IMR-90 (cell line): ENCODE measurements around the gene EIF4B. TPM values are rescaled to one million over a fixed set of nuclear protein-coding genes. Genes with fewer than 3 reads are reported as not detected.

Source experiments
- ATAC-seq: fragments of 200-7000 bp; cut with Tn5 transposase; 2 replicates; pipeline ENCODE4 v1.9.1; 2020; ENCODE audit warnings: low read depth, mild to moderate bottlenecking, moderate library complexity
- BruUV-seq: library from RNA; stranded (reverse); fragments of 400-500 nt; replicated peaks from 2 replicates; lab custom pipeline; 2021; lab: Mats Ljungman, UMichigan
- CTCF ChIA-PET: fragments of 300-600 bp; formaldehyde crosslinking; extraction: SDS; loops from one replicate; lab custom pipeline; 2021; ENCODE audit warnings: antibody characterized with exemption; lab: Yijun Ruan, JAX
- POLR2A ChIA-PET: fragments of 300-600 bp; sonication (Branson Sonifier 250); formaldehyde crosslinking; loops from one replicate; lab custom pipeline; 2022; ENCODE audit warnings: antibody characterized with exemption; ENCODE audit not compliant: unreplicated experiment; lab: Charles Lee
- DNase-seq: peaks from one replicate; pipeline ENCODE4 v3.0.0; 2013
- H2AFZ ChIP-seq: replicated peaks from 2 replicates; pipeline ENCODE3; 2013; ENCODE audit warnings: low read length, mild to moderate bottlenecking; ENCODE audit not compliant: poor library complexity
- H2AK5ac ChIP-seq: 2 replicates; pipeline ENCODE4 v1.6.1; 2013; ENCODE audit warnings: low read depth, low read length, inconsistent platforms
- H2AK9ac ChIP-seq: replicated peaks from 2 replicates; pipeline ENCODE3; 2013; ENCODE audit warnings: mild to moderate bottlenecking, low read depth, low read length, moderate library complexity; ENCODE audit not compliant: poor library complexity
- H2BK120ac ChIP-seq: 2 replicates; pipeline ENCODE4 v1.6.1; 2013; ENCODE audit warnings: low read depth, low read length, inconsistent platforms
- H2BK15ac ChIP-seq: 3 replicates; pipeline ENCODE4 v1.6.1; 2013; ENCODE audit warnings: low read depth, low read length, inconsistent platforms
- H2BK20ac ChIP-seq: 2 replicates; pipeline ENCODE4 v1.6.1; 2013; ENCODE audit warnings: low read depth, mild to moderate bottlenecking, inconsistent platforms, low read length, moderate library complexity
- H2BK5ac ChIP-seq: 2 replicates; pipeline ENCODE4 v1.6.1; 2013; ENCODE audit warnings: mild to moderate bottlenecking, low read depth, low read length, inconsistent platforms; ENCODE audit not compliant: poor library complexity, severe bottlenecking
- H3K14ac ChIP-seq: replicated peaks from 2 replicates; pipeline ENCODE4 v1.6.1; 2013; ENCODE audit warnings: low read depth, low read length, inconsistent platforms
- H3K18ac ChIP-seq: 2 replicates; pipeline ENCODE4 v1.6.1; 2013; ENCODE audit warnings: low read depth, low read length, control low read depth
- H3K23ac ChIP-seq: 2 replicates; pipeline ENCODE4 v1.6.1; 2013; ENCODE audit warnings: low read depth, low read length, inconsistent platforms
- H3K27ac ChIP-seq: 2 replicates; pipeline ENCODE4 v1.5.1; 2013; ENCODE audit warnings: mild to moderate bottlenecking, control low read depth, low read length; ENCODE audit not compliant: insufficient read depth
- H3K27me3 ChIP-seq: 2 replicates; pipeline ENCODE4 v1.6.1; 2013; ENCODE audit warnings: low read length; ENCODE audit not compliant: control insufficient read depth, insufficient read depth
- H3K36me3 ChIP-seq: 2 replicates; pipeline ENCODE4 v1.6.1; 2013; ENCODE audit warnings: low read length, mixed read lengths; ENCODE audit not compliant: control insufficient read depth, insufficient read depth
- H3K4ac ChIP-seq: 2 replicates; pipeline ENCODE4 v1.6.1; 2013; ENCODE audit warnings: low read depth, low read length, inconsistent platforms
- H3K4me1 ChIP-seq: 2 replicates; pipeline ENCODE4 v1.6.1; 2013; ENCODE audit warnings: low read length, mixed read lengths; ENCODE audit not compliant: control insufficient read depth, insufficient read depth
- H3K4me2 ChIP-seq: 2 replicates; pipeline ENCODE4 v1.6.1; 2013; ENCODE audit warnings: low read depth, mild to moderate bottlenecking, control low read depth, low read length, moderate library complexity
- H3K4me3 ChIP-seq: 2 replicates; pipeline ENCODE4 v1.5.1; 2013; ENCODE audit warnings: low read depth, mild to moderate bottlenecking, control low read depth, low read length, moderate library complexity; ENCODE audit not compliant: insufficient read depth
- H3K56ac ChIP-seq: 2 replicates; pipeline ENCODE4 v1.6.1; 2013; ENCODE audit warnings: low read length, inconsistent platforms; ENCODE audit not compliant: insufficient read depth; ENCODE audit errors: extremely low read depth
- H3K79me1 ChIP-seq, 2 experiments: 2 replicates each; pipeline ENCODE4 v1.6.1; 2013; ENCODE audit warnings: low read length in 2 of 2, inconsistent platforms in 1 of 2, low read depth in 1 of 2
- H3K9ac ChIP-seq: 2 replicates; pipeline ENCODE4 v1.6.1; 2013; ENCODE audit warnings: low read depth, low read length, control low read depth
- H3K9me1 ChIP-seq: 2 replicates; pipeline ENCODE4 v1.6.1; 2013; ENCODE audit warnings: low read length, inconsistent platforms; ENCODE audit not compliant: insufficient read depth
- H3K9me3 ChIP-seq: 2 replicates; pipeline ENCODE4 v1.6.1; 2013; ENCODE audit warnings: low read length; ENCODE audit not compliant: control insufficient read depth, insufficient read depth
- H4K20me1 ChIP-seq: 2 replicates; pipeline ENCODE4 v1.6.1; 2013; ENCODE audit warnings: low read length, inconsistent platforms; ENCODE audit not compliant: insufficient read depth
- H4K5ac ChIP-seq: 2 replicates; pipeline ENCODE4 v1.6.1; 2013; ENCODE audit warnings: mild to moderate bottlenecking, low read depth, low read length, control low read depth
- H4K8ac ChIP-seq, 2 experiments: 2 replicates each; pipeline ENCODE4 v1.6.1; 2013; ENCODE audit warnings: low read depth in 2 of 2, low read length in 2 of 2, control low read depth in 1 of 2, inconsistent platforms in 1 of 2
- H4K91ac ChIP-seq: 2 replicates; pipeline ENCODE4 v1.6.1; 2013; ENCODE audit warnings: low read depth, low read length, inconsistent platforms; ENCODE audit not compliant: insufficient read depth
- BHLHE40 ChIP-seq: fragments of 150-350 bp; IDR thresholded peaks from 2 replicates; pipeline ENCODE4 v1.6.1; 2016; ENCODE audit warnings: mild to moderate bottlenecking, low read depth, low read length
- MAZ ChIP-seq: IDR thresholded peaks from 2 replicates; pipeline ENCODE4 v1.6.1; 2012; ENCODE audit warnings: low read depth, mild to moderate bottlenecking, low read length, improper control_type of control experiment, moderate library complexity, borderline replicate concordance
- NFE2L2 ChIP-seq: fragments of 150-350 bp; IDR thresholded peaks from 2 replicates; pipeline ENCODE4 v1.6.1; 2016; ENCODE audit warnings: low read depth, mild to moderate bottlenecking, low read length
- RCOR1 ChIP-seq: IDR thresholded peaks from 2 replicates; pipeline ENCODE4 v1.6.1; 2012; ENCODE audit warnings: mild to moderate bottlenecking, low read length, improper control_type of control experiment; ENCODE audit not compliant: insufficient replicate concordance
- WGBS, 2 experiments: methylation state at CpG; one replicate each; pipeline versions ENCODE4 v1.1.5 to v1.1.7; 2013; ENCODE audit warnings: missing lambda C conversion rate in 2 of 2; ENCODE audit not compliant: insufficient read length in 1 of 2; ENCODE audit errors: extremely low coverage in 2 of 2; 5-methylcytosine and 5-hydroxymethylcytosine counted together
- dilution Hi-C: fragments of 300-500 bp; cut with HindIII; formaldehyde crosslinking; loops from one replicate; pipeline ENCODE4 v1.14.3; 2018; ENCODE audit warnings: low sequenced_read_pairs; ENCODE audit not compliant: unreplicated experiment
- in situ Hi-C: fragments of 300-500 bp; cut with MboI; formaldehyde crosslinking; loops from 3 replicates; pipeline ENCODE4 v1.14.3; 2019; ENCODE audit warnings: low sequenced_read_pairs, inconsistent platforms, mixed read lengths
- intact Hi-C: fragments of 100-400 bp; cut with micrococcal nuclease; formaldehyde crosslinking; loops from 2 replicates; pipeline ENCODE4 v1.10.0; 2022
- polyA plus RNA-seq, 3 experiments: library from polyadenylated mRNA; depleted of rRNA; stranded (reverse); fragments of >200 nt; gene quantifications; 2 replicates each; pipeline ENCODE4 v1.2.3, GENCODE V29; 2012; ENCODE audit warnings: low replicate concordance in 1 of 3
- total RNA-seq: library from RNA; depleted of rRNA; stranded (reverse); fragments of >200 nt; gene quantifications from 2 replicates; pipeline ENCODE4 v1.2.3, GENCODE V29; 2012
- TF ChIP-seq, protein P1 (sequence below): fragments of 150-350 bp; IDR thresholded peaks from 2 replicates; pipeline ENCODE4 v1.6.1; 2016; ENCODE audit warnings: low read depth, mild to moderate bottlenecking, low read length, moderate library complexity, borderline replicate concordance

EIF4B gene
- total and polyA plus RNA-seq, 2 of the 4 experiments (the other 2 are of a cell fraction) = 313 to 671 TPM

DNA sequence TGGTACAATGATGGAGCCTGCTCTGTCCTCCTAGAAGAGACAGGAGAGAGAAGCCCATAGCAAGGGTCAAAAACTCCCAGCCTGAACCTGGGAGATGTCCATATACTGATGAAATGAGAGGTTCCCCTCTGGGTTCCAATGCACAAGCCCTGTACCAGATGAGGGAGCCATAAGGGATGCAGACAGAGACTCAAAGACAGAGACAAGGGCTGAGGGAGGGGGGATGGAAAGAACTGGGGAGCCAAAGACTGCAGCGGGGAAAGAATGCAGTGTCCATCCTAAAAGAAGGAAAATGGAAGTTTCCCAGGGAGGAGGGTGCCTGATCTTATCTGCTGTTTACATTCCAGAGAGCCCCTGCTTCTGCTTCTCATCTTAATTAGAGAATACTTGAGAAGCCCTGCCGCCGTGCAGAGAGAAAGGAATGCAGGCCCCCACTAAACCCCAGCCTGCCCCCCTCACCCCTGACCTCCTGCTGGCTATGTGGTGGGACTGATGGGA is 29.6 kb upstream of the EIF4B start:
- Histone ChIP-seq H3K18ac (peak overlapping the region; percentile 20; the same call in 1 of the 2 replicates), H4K20me1 (no peaks in the 10 kb centered on the region), H3K27ac (peak overlapping the region; percentile 28), H4K5ac (peak overlapping the region; percentile 19; the same call in 1 of the 2 replicates), H3K4ac (peak overlapping the region; percentile 83), H3K23ac (peak overlapping the region; percentile 22), H3K27me3 (no peaks in the 10 kb centered on the region), H2BK15ac (peak overlapping the region; percentile 85; the same call in 2 of the 3 replicates), H2AK9ac (peak overlapping the region; percentile 93), H3K79me1 (no peaks in the 10 kb centered on the region; a peak in 1 of 4 replicates), H3K9me1 (peaks cover 25% of the 10 kb centered on the region), H3K14ac (peak overlapping the region; percentile 61), H3K36me3 (no peaks in the 10 kb centered on the region), H4K91ac (peak overlapping the region; percentile 85), H3K4me2 (no peak overlapping the region; the same call in 1 of the 2 replicates), H2BK5ac (no peak overlapping the region), H2BK120ac (peak overlapping the region; percentile 87), H3K4me1 (peaks cover 19% of the 10 kb centered on the region), H2BK20ac (peak overlapping the region; percentile 89), H3K56ac (peak overlapping the region; percentile 60; the same call in 1 of the 2 replicates), H2AK5ac (peak overlapping the region; percentile 78), H3K9ac (no peak overlapping the region), H3K9me3 (no peaks in the 10 kb centered on the region), H4K8ac (peak overlapping the region; percentile 2 to 81; a peak in 3 of 4 replicates), H3K4me3 (no peak overlapping the region), H2AFZ (peak overlapping the region; percentile 85)
- DNase-seq = peak; percentile 70
- ChIA-PET POLR2A (interaction anchor here (0.6 kb wide), 1 partner anchor 1091 kb away, joined by 5 read pairs; no protein-coding TSS in a partner anchor), CTCF (interaction anchor here (0.6 to 6.4 kb wide), 2 partner anchors 93 to 1072 kb away, joined by 3 to 130 read pairs; no protein-coding TSS in a partner anchor)
- WGBS, 2 experiments = no CpG with 5 or more reads among the region's 3 CpGs
- intact Hi-C loops = no loop called here
- peak; percentile 56 for ATAC-seq
- BruUV-seq = no TSS peak
- TF ChIP-seq, protein P1, sequence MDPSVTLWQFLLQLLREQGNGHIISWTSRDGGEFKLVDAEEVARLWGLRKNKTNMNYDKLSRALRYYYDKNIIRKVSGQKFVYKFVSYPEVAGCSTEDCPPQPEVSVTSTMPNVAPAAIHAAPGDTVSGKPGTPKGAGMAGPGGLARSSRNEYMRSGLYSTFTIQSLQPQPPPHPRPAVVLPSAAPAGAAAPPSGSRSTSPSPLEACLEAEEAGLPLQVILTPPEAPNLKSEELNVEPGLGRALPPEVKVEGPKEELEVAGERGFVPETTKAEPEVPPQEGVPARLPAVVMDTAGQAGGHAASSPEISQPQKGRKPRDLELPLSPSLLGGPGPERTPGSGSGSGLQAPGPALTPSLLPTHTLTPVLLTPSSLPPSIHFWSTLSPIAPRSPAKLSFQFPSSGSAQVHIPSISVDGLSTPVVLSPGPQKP = no peak
- TF ChIP-seq RCOR1 (no peak), NFE2L2 (no peak), BHLHE40 (peak; percentile 12; the same call in 1 of the 2 replicates), MAZ (0 out of 2 replicates have a peak, but pooled peaks have one; percentile 9)
- dilution Hi-C loops = loop anchor here (25.0 kb wide), 1 partner anchor 89 kb away; no protein-coding TSS in a partner anchor
- in situ Hi-C loops = loop anchor here (5.0 to 10.0 kb wide), 2 partner anchors 89 to 822 kb away; no protein-coding TSS in a partner anchor
